DND-41 (cell line): ENCODE measurements around the gene WNT3.

Experiments used
- CTCF ChIP-seq: IDR thresholded peaks from 2 replicates; pipeline ENCODE4 v1.5.1; 2012; ENCODE audit warnings: borderline replicate concordance, low read length, moderate library complexity, mild to moderate bottlenecking; ENCODE audit not compliant: poor library complexity, severe bottlenecking; ENCODE audit errors: extremely low read depth
- EZH2 ChIP-seq: IDR thresholded peaks from 3 replicates; pipeline ENCODE4 v1.6.1; 2012; ENCODE audit warnings: borderline replicate concordance, low read depth, mild to moderate bottlenecking, moderate library complexity, low read length, inconsistent platforms; ENCODE audit not compliant: severe bottlenecking

- no peak for TF ChIP-seq CTCF
- TF ChIP-seq EZH2: no peak
Measured at GRCh38 chr17:46815474-46816353, 2.8 kb downstream of the WNT3 start.
